Mesenchymal stem cell (in vitro differentiated cells and primary cell): ENCODE measurements around the gene CDHR3.

ENCODE experiments used
- DNase-seq: peaks from one replicate; pipeline ENCODE4 v3.0.0-alpha.2; 2013
- H2AFZ ChIP-seq: one replicate; pipeline ENCODE4 v1.6.1; 2013; ENCODE audit warnings: low read depth, mild to moderate bottlenecking, control low read depth, inconsistent platforms, low read length, moderate library complexity
- H2AK5ac ChIP-seq: 2 replicates; pipeline ENCODE4 v1.6.1; 2013; ENCODE audit warnings: low read length, moderate library complexity, mild to moderate bottlenecking, inconsistent platforms; ENCODE audit not compliant: severe bottlenecking
- H2BK120ac ChIP-seq: one replicate; pipeline ENCODE4 v1.6.1; 2013; ENCODE audit warnings: low read depth, mild to moderate bottlenecking, inconsistent platforms, low read length, moderate library complexity
- H2BK12ac ChIP-seq, 2 experiments: one replicate each; pipeline ENCODE4 v1.6.1; 2013; ENCODE audit warnings: inconsistent platforms in 2 of 2, low read length in 2 of 2, mild to moderate bottlenecking in 2 of 2, moderate library complexity in 2 of 2, control low read depth in 1 of 2
- H2BK15ac ChIP-seq: one replicate; pipeline ENCODE4 v1.6.1; 2013; ENCODE audit warnings: mild to moderate bottlenecking, low read depth, inconsistent platforms; ENCODE audit not compliant: poor library complexity, severe bottlenecking
- H2BK5ac ChIP-seq: 2 replicates; pipeline ENCODE4 v1.6.1; 2013; ENCODE audit warnings: low read depth, mild to moderate bottlenecking, low read length, control low read depth, inconsistent platforms; ENCODE audit not compliant: poor library complexity, severe bottlenecking
- H3K14ac ChIP-seq, 2 experiments: one replicate each; pipeline ENCODE4 v1.6.1; 2013; ENCODE audit warnings: inconsistent platforms in 2 of 2, low read length in 2 of 2, control low read depth in 1 of 2, mild to moderate bottlenecking in 1 of 2, moderate library complexity in 1 of 2
- H3K18ac ChIP-seq, 2 experiments: one replicate each; pipeline ENCODE4 v1.6.1; 2013; ENCODE audit warnings: inconsistent platforms in 2 of 2, low read length in 2 of 2, control low read depth in 1 of 2, low read depth in 1 of 2, mild to moderate bottlenecking in 1 of 2
- H3K23ac ChIP-seq, 2 experiments: one replicate each; pipeline ENCODE4 v1.6.1; 2013; ENCODE audit warnings: inconsistent platforms in 2 of 2, low read length in 2 of 2, mild to moderate bottlenecking in 2 of 2, moderate library complexity in 2 of 2, control low read depth in 1 of 2
- H3K27ac ChIP-seq: 2 replicates; pipeline ENCODE4 v1.5.1; 2013; ENCODE audit warnings: mild to moderate bottlenecking, moderate library complexity, low read length, control low read depth, inconsistent platforms; ENCODE audit not compliant: poor library complexity, severe bottlenecking
- H3K27me3 ChIP-seq, 2 experiments: 2 replicates each; pipeline versions ENCODE4 v1.6.1 to v1.7.0; 2013; ENCODE audit warnings: low read length in 2 of 2, mild to moderate bottlenecking in 2 of 2, moderate library complexity in 2 of 2, control low read depth in 1 of 2, inconsistent platforms in 1 of 2; ENCODE audit not compliant: control insufficient read depth in 1 of 2, insufficient read depth in 1 of 2
- H3K36me3 ChIP-seq, 2 experiments: 2 replicates each; pipeline versions ENCODE4 v1.6.1 to v1.7.0; 2013; ENCODE audit warnings: low read length in 2 of 2, control low read depth in 1 of 2, inconsistent platforms in 1 of 2, low read depth in 1 of 2, mild to moderate bottlenecking in 1 of 2; ENCODE audit not compliant: insufficient read depth in 2 of 2, control insufficient read depth in 1 of 2
- H3K4ac ChIP-seq, 2 experiments: one replicate each; pipeline ENCODE4 v1.6.1; 2013; ENCODE audit warnings: inconsistent platforms in 2 of 2, low read length in 2 of 2, mild to moderate bottlenecking in 2 of 2, moderate library complexity in 2 of 2, control low read depth in 1 of 2, low read depth in 1 of 2
- H3K4me1 ChIP-seq: 2 replicates; pipeline ENCODE4 v1.6.1; 2013; ENCODE audit warnings: low read depth, low read length, control low read depth; ENCODE audit not compliant: control insufficient read depth, insufficient read depth
- H3K4me2 ChIP-seq: 2 replicates; pipeline ENCODE4 v1.6.1; 2013; ENCODE audit warnings: low read length, mild to moderate bottlenecking, inconsistent platforms; ENCODE audit not compliant: poor library complexity, severe bottlenecking
- H3K4me3 ChIP-seq, 2 experiments: 2 replicates each; pipeline versions ENCODE4 v1.5.1 to v1.7.0; 2013; ENCODE audit warnings: low read length in 2 of 2, mild to moderate bottlenecking in 2 of 2, control low read depth in 1 of 2, low read depth in 1 of 2; ENCODE audit not compliant: insufficient read depth in 1 of 2
- H3K79me1 ChIP-seq: replicated peaks from 2 replicates; pipeline ENCODE4 v1.6.1; 2013; ENCODE audit warnings: mild to moderate bottlenecking, control low read depth, low read length, inconsistent platforms; ENCODE audit not compliant: poor library complexity, severe bottlenecking
- H3K9ac ChIP-seq: 2 replicates; pipeline ENCODE4 v1.7.0; 2013; ENCODE audit warnings: mild to moderate bottlenecking, low read length, moderate library complexity
- H3K9me3 ChIP-seq: 2 replicates; pipeline ENCODE4 v1.7.0; 2013; ENCODE audit warnings: mild to moderate bottlenecking, low read length; ENCODE audit not compliant: control insufficient read depth
- H4K8ac ChIP-seq: one replicate; pipeline ENCODE4 v1.6.1; 2013; ENCODE audit warnings: inconsistent platforms, mild to moderate bottlenecking, low read length, moderate library complexity
- H4K91ac ChIP-seq: one replicate; pipeline ENCODE4 v1.6.1; 2013; ENCODE audit warnings: mild to moderate bottlenecking, low read length, inconsistent platforms
- WGBS: methylation state at CpG from one replicate; pipeline ENCODE4 v1.1.7; 2013; ENCODE audit warnings: mixed read lengths; 5-methylcytosine and 5-hydroxymethylcytosine counted together

The CDHR3 gene

DNA sequence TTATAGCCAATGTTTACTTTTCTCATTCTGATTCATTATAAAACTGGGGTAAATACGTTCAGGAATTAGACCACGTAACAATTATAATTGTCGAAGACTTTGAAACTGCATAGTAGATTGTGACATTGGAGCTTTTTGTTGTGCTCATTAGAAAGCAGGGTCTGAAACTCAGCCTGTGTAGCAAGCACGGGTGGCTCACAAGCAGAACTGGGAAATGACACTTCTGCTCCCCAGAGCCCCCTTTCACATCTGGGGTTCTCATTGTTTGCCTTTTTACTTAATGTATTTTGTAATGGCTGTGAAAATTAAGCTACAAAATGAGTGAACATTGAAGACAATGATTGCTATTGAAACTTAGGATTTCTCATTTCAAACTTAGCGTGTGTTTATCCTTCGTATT is 72.9 kb downstream of the CDHR3 start:
- no peak overlapping the region for H2BK120ac ChIP-seq
- no peak overlapping the region for H3K4me3 ChIP-seq
- peaks cover 15% of the 10 kb centered on the region for H3K9me3 ChIP-seq
- H2BK12ac ChIP-seq = no peak overlapping the region
- no peaks in the 10 kb centered on the region for H3K36me3 ChIP-seq
- H2BK15ac ChIP-seq = no peak overlapping the region
- H4K8ac ChIP-seq = no peak overlapping the region
- no peak overlapping the region for H2BK5ac ChIP-seq
- no peak overlapping the region for H3K18ac ChIP-seq
- no peak overlapping the region for H4K91ac ChIP-seq
- peaks cover 0 to 17% of the 10 kb centered on the region in 2 experiments for H3K27me3 ChIP-seq
- no peak overlapping the region for H3K27ac ChIP-seq
- peaks cover 4% of the 10 kb centered on the region for H3K4me1 ChIP-seq
- no peak overlapping the region for H2AFZ ChIP-seq
- H3K23ac ChIP-seq = no peak overlapping the region
- no peak overlapping the region for H3K14ac ChIP-seq
- no peak overlapping the region for H2AK5ac ChIP-seq
- DNase-seq = no peak
- no peaks in the 10 kb centered on the region for H3K79me1 ChIP-seq
- H3K9ac ChIP-seq = no peak overlapping the region
- no peak overlapping the region for H3K4ac ChIP-seq
- 96% methylated on average over 6 of the region's 6 CpGs for WGBS
- no peak overlapping the region for H3K4me2 ChIP-seq

DNA sequence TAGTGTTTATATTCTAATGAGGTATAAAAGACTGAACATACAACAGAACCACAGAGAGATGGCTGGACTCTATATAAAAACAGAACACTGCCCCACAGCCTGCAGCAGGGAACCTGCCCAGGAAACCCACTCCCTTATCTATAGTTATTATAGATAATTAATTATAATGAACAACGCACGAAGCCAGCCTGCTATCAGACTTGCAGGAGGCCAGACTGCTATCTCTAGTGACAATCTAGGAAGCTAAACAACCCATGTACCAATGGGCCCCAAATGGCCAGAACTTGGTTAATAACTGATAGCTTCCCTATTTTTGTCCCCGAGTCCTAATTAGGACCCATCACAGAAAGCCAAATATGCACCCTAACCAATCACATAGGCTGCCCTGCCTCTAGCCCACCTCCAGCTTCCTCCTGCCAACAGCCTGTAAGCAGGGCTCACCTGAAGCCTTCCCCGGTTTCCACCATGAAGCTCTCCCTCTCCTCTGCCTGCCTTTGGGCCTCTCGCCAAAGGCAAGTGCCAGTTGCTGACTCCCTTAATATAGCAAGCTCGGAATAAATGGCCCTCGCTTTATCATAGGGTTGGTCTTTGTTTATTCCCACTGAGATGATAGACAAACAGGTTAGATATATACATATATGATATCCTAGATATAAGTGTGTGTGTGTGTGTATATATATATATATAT is 74.6 kb downstream of the CDHR3 start:
- Histone ChIP-seq H3K27me3 (peaks cover 0 to under 1% of the 10 kb centered on the region in 2 experiments), H2AK5ac (no peak overlapping the region), H3K18ac (no peak overlapping the region), H2BK5ac (no peak overlapping the region), H4K91ac (no peak overlapping the region), H3K4me1 (peaks cover 7% of the 10 kb centered on the region), H3K4me2 (no peak overlapping the region), H3K27ac (no peak overlapping the region), H2BK15ac (no peak overlapping the region), H2BK12ac (no peak overlapping the region), H3K14ac (no peak overlapping the region), H3K23ac (no peak overlapping the region), H3K79me1 (no peaks in the 10 kb centered on the region), H3K4ac (no peak overlapping the region), H3K36me3 (no peaks in the 10 kb centered on the region), H3K9ac (no peak overlapping the region), H2BK120ac (no peak overlapping the region), H3K9me3 (peaks cover 15% of the 10 kb centered on the region), H2AFZ (no peak overlapping the region), H3K4me3 (no peak overlapping the region), H4K8ac (no peak overlapping the region)
- 90% methylated on average over 4 of the region's 7 CpGs for WGBS
- no peak for DNase-seq

DNA sequence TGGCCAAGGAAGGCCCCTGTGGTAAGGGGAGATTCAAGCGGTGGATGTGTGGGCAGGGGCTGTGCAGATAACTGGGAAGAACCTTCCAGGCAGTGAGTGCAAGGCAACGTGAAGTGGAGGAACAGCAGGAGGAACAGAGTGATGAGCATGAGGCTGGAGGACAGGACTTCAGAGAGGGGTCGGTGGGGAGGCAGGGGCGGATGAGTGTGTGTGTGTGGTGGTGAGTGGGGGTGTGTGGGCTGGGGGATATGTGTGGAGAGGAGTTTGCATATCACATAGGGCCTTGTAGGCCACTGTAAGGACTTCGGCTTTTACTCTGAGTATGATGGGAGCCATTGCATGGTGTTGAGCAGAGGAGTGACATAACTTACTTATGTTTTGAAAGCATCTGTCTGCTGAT is 75.2 kb downstream of the CDHR3 start:
- no peaks in the 10 kb centered on the region for H3K36me3 ChIP-seq
- H3K9me3 ChIP-seq = peaks cover 14% of the 10 kb centered on the region
- no peak overlapping the region for H3K23ac ChIP-seq
- H2BK15ac ChIP-seq = no peak overlapping the region
- H3K14ac ChIP-seq = no peak overlapping the region
- no peak overlapping the region for H3K4me2 ChIP-seq
- peaks cover 0 to under 1% of the 10 kb centered on the region in 2 experiments for H3K27me3 ChIP-seq
- H3K4ac ChIP-seq = no peak overlapping the region
- H3K79me1 ChIP-seq = no peaks in the 10 kb centered on the region
- peak overlapping the region in 1 of 2 experiments; percentile 23 for H2BK12ac ChIP-seq
- H3K18ac ChIP-seq = no peak overlapping the region
- DNase-seq = no peak
- H2AFZ ChIP-seq = no peak overlapping the region
- no peak overlapping the region for H3K27ac ChIP-seq
- no peak overlapping the region for H2AK5ac ChIP-seq
- H4K91ac ChIP-seq = peak overlapping the region; percentile 30
- H3K4me3 ChIP-seq = no peak overlapping the region
- H3K9ac ChIP-seq = no peak overlapping the region
- no peak overlapping the region for H2BK120ac ChIP-seq
- peaks cover 7% of the 10 kb centered on the region for H3K4me1 ChIP-seq
- no peak overlapping the region for H4K8ac ChIP-seq
- H2BK5ac ChIP-seq = no peak overlapping the region
- 94% methylated on average over 5 of the region's 5 CpGs for WGBS

DNA sequence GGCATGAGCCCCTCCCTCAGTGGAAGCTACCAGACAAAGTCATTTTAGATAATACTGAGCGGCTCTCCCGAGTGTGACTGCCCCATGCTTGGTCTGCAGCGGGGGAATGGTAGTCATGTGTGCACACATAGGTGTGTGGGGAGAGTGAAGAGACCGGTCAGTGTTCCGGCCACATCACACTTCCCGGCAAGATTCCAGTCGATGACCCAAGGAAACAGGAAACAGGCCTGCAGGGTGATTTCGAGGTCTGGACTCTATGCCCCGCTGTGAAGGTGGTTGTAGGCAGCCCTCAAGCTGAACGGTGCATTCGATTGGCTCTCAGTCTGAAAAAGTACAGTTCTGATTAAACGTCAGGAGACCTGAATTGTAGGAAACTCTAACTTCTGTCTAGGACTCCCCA is 75.9 kb downstream of the CDHR3 start:
- Histone ChIP-seq H3K4me3 (no peak overlapping the region), H3K23ac (no peak overlapping the region), H2BK12ac (no peak overlapping the region), H3K4me2 (no peak overlapping the region), H2BK120ac (no peak overlapping the region), H3K4ac (no peak overlapping the region), H2BK5ac (no peak overlapping the region), H3K4me1 (peaks cover 7% of the 10 kb centered on the region), H3K36me3 (no peaks in the 10 kb centered on the region), H2AK5ac (no peak overlapping the region), H3K14ac (no peak overlapping the region), H4K8ac (no peak overlapping the region), H3K27ac (no peak overlapping the region), H4K91ac (no peak overlapping the region), H3K18ac (no peak overlapping the region), H3K9ac (peak overlapping the region; percentile 61), H3K79me1 (no peaks in the 10 kb centered on the region), H3K27me3 (peaks cover 3 to 5% of the 10 kb centered on the region in 2 experiments), H2AFZ (no peak overlapping the region), H3K9me3 (peaks cover 8% of the 10 kb centered on the region), H2BK15ac (no peak overlapping the region)
- WGBS = 89% methylated on average over 12 of the region's 12 CpGs
- DNase-seq = no peak
